HepG2 (cell line): ENCODE results near the gene SLC12A3. TPM values are rescaled to one million over a fixed set of nuclear protein-coding genes. Genes with fewer than 3 reads are reported as not detected.

Experiments
- BHLHE40 ChIP-seq: IDR thresholded peaks from 2 replicates; pipeline ENCODE4 v1.6.1; 2011; ENCODE audit warnings: low read length, improper control_type of control experiment
- KAT2B ChIP-seq: fragments of 150-350 bp; IDR thresholded peaks from 2 replicates; pipeline ENCODE4 v1.6.1; 2014; ENCODE audit warnings: low read depth, low read length, borderline replicate concordance
- KDM4B ChIP-seq: sonication (generic); formaldehyde crosslinking; IDR thresholded peaks from 2 replicates; pipeline ENCODE4 v1.4.0; 2020; ENCODE audit warnings: missing genetic modification reagents
- KMT2B ChIP-seq: IDR thresholded peaks from 2 replicates; pipeline ENCODE4 v1.6.1; 2016; ENCODE audit warnings: missing genetic modification reagents, missing compliant biosample characterization
- PHF8 ChIP-seq: sonication (generic); formaldehyde crosslinking; IDR thresholded peaks from 2 replicates; pipeline ENCODE4 v1.5.0; 2020; ENCODE audit warnings: missing genetic modification reagents
- RXRA ChIP-seq: sonication (generic); formaldehyde crosslinking; IDR thresholded peaks from 2 replicates; pipeline ENCODE4 v1.5.1; 2020; ENCODE audit warnings: missing genetic modification reagents
- SMARCE1 ChIP-seq: fragments of 450-650 bp; IDR thresholded peaks from 2 replicates; pipeline ENCODE4 v1.6.1; 2017; ENCODE audit warnings: borderline replicate concordance
- SRSF4 ChIP-seq: fragments of 200-400 bp; formaldehyde crosslinking; IDR thresholded peaks from one replicate; pipeline ENCODE4 v1.6.1; 2018; ENCODE audit warnings: mild to moderate bottlenecking, low read depth, low read length, moderate library complexity; ENCODE audit not compliant: poor library complexity, severe bottlenecking
- TCF12 ChIP-seq, 2 experiments: fragments of 450-650 bp in 1 of 2; sonication (generic) in 1 of 2; formaldehyde crosslinking in 1 of 2; IDR thresholded peaks; 2 replicates each; pipeline versions ENCODE4 v1.6.1 to v1.8.0; 2017 to 2022; ENCODE audit warnings: antibody characterized with exemption in 1 of 2, mild to moderate bottlenecking in 1 of 2, missing genetic modification reagents in 1 of 2, moderate library complexity in 1 of 2
- ZBTB25 ChIP-seq: IDR thresholded peaks from 2 replicates; pipeline ENCODE4 v1.6.1; 2018; ENCODE audit warnings: missing genetic modification reagents
- ZBTB37 ChIP-seq: sonication (generic); formaldehyde crosslinking; IDR thresholded peaks from 2 replicates; pipeline ENCODE4 v1.4.0; 2020; ENCODE audit warnings: mild to moderate bottlenecking, missing genetic modification reagents
- ZBTB43 ChIP-seq: sonication (generic); formaldehyde crosslinking; conservative IDR thresholded peaks from 2 replicates; pipeline ENCODE4 v1.4.0; 2020; ENCODE audit warnings: missing genetic modification reagents
- ZFY ChIP-seq: sonication (generic); formaldehyde crosslinking; IDR thresholded peaks from 2 replicates; pipeline ENCODE4 v1.4.0; 2020; ENCODE audit warnings: missing genetic modification reagents
- ZNF567 ChIP-seq: sonication (generic); formaldehyde crosslinking; IDR thresholded peaks from 2 replicates; pipeline ENCODE4 v1.8.1; 2023; ENCODE audit warnings: mild to moderate bottlenecking, missing genetic modification reagents, borderline replicate concordance
- ZNF615 ChIP-seq: sonication (generic); formaldehyde crosslinking; IDR thresholded peaks from 2 replicates; pipeline ENCODE4 v1.5.0; 2020; ENCODE audit warnings: mild to moderate bottlenecking, missing genetic modification reagents, borderline replicate concordance
- ZNF747 ChIP-seq: sonication (generic); formaldehyde crosslinking; IDR thresholded peaks from 2 replicates; pipeline ENCODE4 v1.8.1; 2023; ENCODE audit warnings: missing genetic modification reagents, mild to moderate bottlenecking, borderline replicate concordance
- ZNF784 ChIP-seq: sonication (generic); formaldehyde crosslinking; IDR thresholded peaks from 2 replicates; pipeline ENCODE4 v1.5.1; 2020; ENCODE audit warnings: missing genetic modification reagents, mild to moderate bottlenecking, borderline replicate concordance
- polyA plus RNA-seq, 8 experiments: library from polyadenylated mRNA; depleted of rRNA in 3 of 8; stranded (reverse) in 7 of 8; unstranded in 1 of 8; fragments of >200 nt; fragmentation: Illumina TruSeq in 4 of 8; extraction: Trizol in 4 of 8; gene quantifications; 2 replicates each; pipeline versions ENCODE4 v1.2.1 to v1.2.3, GENCODE V29; 2011 to 2016; ENCODE audit warnings: low read depth in 4 of 8, missing spikeins in 1 of 8, mixed read lengths in 1 of 8; ENCODE audit not compliant: insufficient read depth in 1 of 8
- total RNA-seq, 5 experiments: library from RNA; depleted of rRNA; stranded (reverse); fragments of >200 nt; fragmentation: Illumina TruSeq; extraction: Trizol; gene quantifications; 2 replicates each; pipeline ENCODE4 v1.2.3, GENCODE V29; 2016; ENCODE audit warnings: low read depth in 1 of 5
- TF ChIP-seq, protein P1 (sequence below): sonication (generic); formaldehyde crosslinking; IDR thresholded peaks from 2 replicates; pipeline ENCODE4 v1.5.0; 2020; ENCODE audit warnings: mild to moderate bottlenecking, missing genetic modification reagents
- TF ChIP-seq, protein P2 (sequence below): sonication (generic); formaldehyde crosslinking; IDR thresholded peaks from 2 replicates; pipeline ENCODE4 v1.4.0; 2020; ENCODE audit warnings: mild to moderate bottlenecking, missing genetic modification reagents
- TF ChIP-seq, protein P3 (sequence below): sonication (generic); formaldehyde crosslinking; IDR thresholded peaks from 2 replicates; pipeline ENCODE4 v1.5.0; 2020; ENCODE audit warnings: missing genetic modification reagents, mild to moderate bottlenecking, borderline replicate concordance

SLC12A3 gene
- total and polyA plus RNA-seq, 2 of the 13 experiments (the other 11 are each of a cell fraction or from before 2014, with no cell fraction given): 6.2 TPM; not detected in 1

DNA sequence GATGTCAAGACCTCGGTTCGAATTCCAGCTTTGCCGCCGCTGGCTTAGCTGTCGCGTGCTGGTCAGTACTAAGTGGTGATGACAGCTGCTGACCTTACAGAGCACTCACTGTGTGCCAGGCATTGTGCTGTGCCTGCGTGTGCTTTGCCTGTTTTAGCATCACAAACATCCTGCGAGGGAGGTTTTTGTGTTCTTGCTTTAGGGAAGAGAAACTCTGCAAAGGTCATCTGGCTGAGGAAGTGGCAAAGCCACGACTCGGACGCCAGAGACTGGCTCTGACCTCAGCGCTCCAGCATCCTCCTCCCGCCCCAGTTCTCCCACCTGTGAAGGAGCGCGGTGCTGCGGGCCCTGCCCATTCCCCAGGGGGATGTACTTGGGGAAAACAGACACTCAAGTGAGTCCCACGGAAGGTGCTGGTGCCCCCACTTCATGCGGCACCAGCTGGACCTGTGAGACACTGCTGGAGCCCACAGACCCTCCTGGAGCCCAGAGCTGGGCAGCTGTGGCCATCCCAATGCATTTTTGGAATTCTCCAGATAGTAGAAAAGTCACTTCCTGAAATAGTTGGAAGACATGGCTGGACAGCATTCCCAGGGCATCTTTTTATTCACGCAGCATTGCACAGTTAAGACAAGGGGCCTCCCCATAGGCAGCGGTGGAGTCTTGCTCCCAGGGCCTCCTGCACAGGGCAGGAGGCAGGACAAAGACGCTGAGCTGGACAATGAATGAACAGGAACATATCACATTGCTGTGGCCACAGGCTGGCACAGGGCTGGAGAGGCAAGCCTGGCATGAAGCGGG lies 47.0 kb downstream of the SLC12A3 start (continued):
- TF ChIP-seq ZNF747 (CRISPR knock-in tag) (no peak), ZFY (CRISPR knock-in tag) (0 out of 2 replicates have a peak, but pooled peaks have one; percentile 23), KAT2B (no peak), SMARCE1 (no peak), ZNF567 (CRISPR knock-in tag) (no peak), ZBTB37 (CRISPR knock-in tag) (no peak), KMT2B (CRISPR knock-in tag) (no peak), ZBTB25 (CRISPR knock-in tag) (no peak), TCF12 (IDR thresholded peaks at IDR 0.05) (no peak), TCF12 (CRISPR knock-in tag; IDR thresholded peaks at IDR 0.05) (no peak), SRSF4 (no peak), BHLHE40 (peak; percentile 42; the same call in 1 of the 2 replicates), RXRA (CRISPR knock-in tag) (0 out of 2 replicates have a peak, but pooled peaks have one; percentile 26), ZNF615 (CRISPR knock-in tag) (no peak), KDM4B (CRISPR knock-in tag) (no peak), PHF8 (CRISPR knock-in tag) (no peak), ZNF784 (CRISPR knock-in tag) (no peak), ZBTB43 (CRISPR knock-in tag) (no peak)
- TF ChIP-seq, protein P1, sequence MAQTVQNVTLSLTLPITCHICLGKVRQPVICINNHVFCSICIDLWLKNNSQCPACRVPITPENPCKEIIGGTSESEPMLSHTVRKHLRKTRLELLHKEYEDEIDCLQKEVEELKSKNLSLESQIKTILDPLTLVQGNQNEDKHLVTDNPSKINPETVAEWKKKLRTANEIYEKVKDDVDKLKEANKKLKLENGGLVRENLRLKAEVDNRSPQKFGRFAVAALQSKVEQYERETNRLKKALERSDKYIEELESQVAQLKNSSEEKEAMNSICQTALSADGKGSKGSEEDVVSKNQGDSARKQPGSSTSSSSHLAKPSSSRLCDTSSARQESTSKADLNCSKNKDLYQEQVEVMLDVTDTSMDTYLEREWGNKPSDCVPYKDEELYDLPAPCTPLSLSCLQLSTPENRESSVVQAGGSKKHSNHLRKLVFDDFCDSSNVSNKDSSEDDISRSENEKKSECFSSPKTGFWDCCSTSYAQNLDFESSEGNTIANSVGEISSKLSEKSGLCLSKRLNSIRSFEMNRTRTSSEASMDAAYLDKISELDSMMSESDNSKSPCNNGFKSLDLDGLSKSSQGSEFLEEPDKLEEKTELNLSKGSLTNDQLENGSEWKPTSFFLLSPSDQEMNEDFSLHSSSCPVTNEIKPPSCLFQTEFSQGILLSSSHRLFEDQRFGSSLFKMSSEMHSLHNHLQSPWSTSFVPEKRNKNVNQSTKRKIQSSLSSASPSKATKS (CRISPR knock-in tag): no peak
- TF ChIP-seq, protein P2, sequence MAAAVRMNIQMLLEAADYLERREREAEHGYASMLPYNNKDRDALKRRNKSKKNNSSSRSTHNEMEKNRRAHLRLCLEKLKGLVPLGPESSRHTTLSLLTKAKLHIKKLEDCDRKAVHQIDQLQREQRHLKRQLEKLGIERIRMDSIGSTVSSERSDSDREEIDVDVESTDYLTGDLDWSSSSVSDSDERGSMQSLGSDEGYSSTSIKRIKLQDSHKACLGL (CRISPR knock-in tag): 0 out of 2 replicates have a peak, but pooled peaks have one; percentile 24
- TF ChIP-seq, protein P3, sequence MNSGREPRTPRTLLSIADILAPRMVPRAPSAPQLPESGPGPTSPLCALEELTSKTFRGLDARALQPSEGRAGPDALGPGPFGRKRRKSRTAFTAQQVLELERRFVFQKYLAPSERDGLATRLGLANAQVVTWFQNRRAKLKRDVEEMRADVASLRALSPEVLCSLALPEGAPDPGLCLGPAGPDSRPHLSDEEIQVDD (CRISPR knock-in tag): no peak
